Measurements from ENCODE around the gene FAN1. TPM values are rescaled to one million over a fixed set of nuclear protein-coding genes. Genes with fewer than 3 reads are reported as not detected.

The FAN1 gene
- polyA plus RNA-seq, 3 donors = 0.38 to 7.9 (median 0.95) TPM

- H3K4me1 Mint-ChIP-seq = peaks cover 20% of the 10 kb centered on the region
- WGBS (ENCODE audit: insufficient coverage) = 100% methylated on average over 1 of the region's 1 CpG
- H3K27ac Mint-ChIP-seq = no peak overlapping the region
- H3K4me3 ChIP-seq (replicated peaks in 1 of 3; ENCODE audit: low read depth in 2 of 3, low read length in 3 of 3) = no peak overlapping the region
- H3K4me1 ChIP-seq (ENCODE audit: control insufficient read depth in 1 of 2, insufficient read depth in 2 of 2, low read length in 2 of 2) = peaks cover 6 to 21% of the 10 kb centered on the region in 2 donors
- no peak overlapping the region for H3K4me2 ChIP-seq (replicated peaks; ENCODE audit: extremely low read depth, low read length, poor library complexity, severe bottlenecking)
- peaks cover 19 to 21% of the 10 kb centered on the region in 2 donors for H3K36me3 Mint-ChIP-seq
- H3K36me3 ChIP-seq (replicated peaks in 1 of 2; ENCODE audit: control insufficient read depth in 1 of 2, insufficient read depth in 2 of 2, low read length in 2 of 2) = no peaks in the 10 kb centered on the region
- peak overlapping the region; percentile 6 for H2AFZ ChIP-seq (ENCODE audit: insufficient read depth, low read depth, low read length, poor library complexity, severe bottlenecking)
- no peaks in the 10 kb centered on the region for H3K27me3 ChIP-seq (ENCODE audit: control insufficient read depth in 2 of 2, insufficient read depth in 2 of 2, low read length in 2 of 2)
- no peak for TF ChIP-seq CTCF (IDR thresholded peaks at IDR 0.05)
- H4K20me1 ChIP-seq (ENCODE audit: insufficient read depth, low read length) = no peaks in the 10 kb centered on the region
- H3K27ac ChIP-seq (ENCODE audit: low read depth in 1 of 2, low read length in 2 of 2) = no peak overlapping the region
- H3K9ac ChIP-seq (ENCODE audit: insufficient read depth, low read length, poor library complexity, severe bottlenecking) = no peak overlapping the region
- H3K27me3 Mint-ChIP-seq (ENCODE audit: low read depth in 3 of 3) = peaks cover 0 to 5% (median 0%) of the 10 kb centered on the region in 3 donors
- DNase-seq = no peak
- no peaks in the 10 kb centered on the region for H3K9me3 ChIP-seq (replicated peaks in 1 of 2; ENCODE audit: control insufficient read depth in 1 of 2, insufficient read depth in 1 of 2, low read length in 2 of 2)
- H3K9me3 Mint-ChIP-seq = no peaks in the 10 kb centered on the region
- no peak overlapping the region for H3K4me3 Mint-ChIP-seq
- intact Hi-C loops (cut with micrococcal nuclease) = no loop called here
- H3K79me2 ChIP-seq (ENCODE audit: insufficient read depth, low read length) = no peaks in the 10 kb centered on the region
Measured at GRCh38 chr15:30901889-30902288, 1.8 kb upstream of the FAN1 start.

GRCh38 chr15:30904812-30905211 is 1.1 kb downstream of the FAN1 start:
- no peaks in the 10 kb centered on the region for H3K79me2 ChIP-seq (ENCODE audit: insufficient read depth, low read length)
- H3K9me3 Mint-ChIP-seq = no peaks in the 10 kb centered on the region
- H2AFZ ChIP-seq (ENCODE audit: insufficient read depth, low read depth, low read length, poor library complexity, severe bottlenecking) = no peak overlapping the region
- no peak overlapping the region for H3K4me3 Mint-ChIP-seq
- H3K9me3 ChIP-seq (replicated peaks in 1 of 2; ENCODE audit: control insufficient read depth in 1 of 2, insufficient read depth in 1 of 2, low read length in 2 of 2) = no peaks in the 10 kb centered on the region
- peaks cover 31 to 40% of the 10 kb centered on the region in 2 donors for H3K36me3 Mint-ChIP-seq
- H3K36me3 ChIP-seq (replicated peaks in 1 of 2; ENCODE audit: control insufficient read depth in 1 of 2, insufficient read depth in 2 of 2, low read length in 2 of 2) = peaks cover 2 to 13% of the 10 kb centered on the region in 2 donors
- no peak overlapping the region for H3K27ac Mint-ChIP-seq
- H3K27ac ChIP-seq (ENCODE audit: low read depth in 1 of 2, low read length in 2 of 2) = no peak overlapping the region
- TF ChIP-seq CTCF (IDR thresholded peaks at IDR 0.05) = no peak
- H3K4me3 ChIP-seq (replicated peaks in 1 of 3; ENCODE audit: low read depth in 2 of 3, low read length in 3 of 3) = no peak overlapping the region
- intact Hi-C loops (cut with micrococcal nuclease) = no loop called here
- peaks cover 0 to 5% (median 0%) of the 10 kb centered on the region in 3 donors for H3K27me3 Mint-ChIP-seq (ENCODE audit: low read depth in 3 of 3)
- H4K20me1 ChIP-seq (ENCODE audit: insufficient read depth, low read length) = no peaks in the 10 kb centered on the region
- H3K27me3 ChIP-seq (ENCODE audit: control insufficient read depth in 2 of 2, insufficient read depth in 2 of 2, low read length in 2 of 2) = no peaks in the 10 kb centered on the region
- H3K4me1 Mint-ChIP-seq = peaks cover 20% of the 10 kb centered on the region
- H3K4me2 ChIP-seq (replicated peaks; ENCODE audit: extremely low read depth, low read length, poor library complexity, severe bottlenecking) = peak overlapping the region; percentile 86
- 100% methylated on average over 2 of the region's 5 CpGs for WGBS (ENCODE audit: insufficient coverage)
- no peak overlapping the region for H3K9ac ChIP-seq (ENCODE audit: insufficient read depth, low read length, poor library complexity, severe bottlenecking)
- peaks cover 6 to 21% of the 10 kb centered on the region in 2 donors for H3K4me1 ChIP-seq (ENCODE audit: control insufficient read depth in 1 of 2, insufficient read depth in 2 of 2, low read length in 2 of 2)
- no peak for DNase-seq

All from CD14-positive monocyte (primary cell).